Osteoblast (primary cell): Measurements from ENCODE around the gene MLH1. TPM values are rescaled to one million over a fixed set of nuclear protein-coding genes. Genes with fewer than 3 reads are reported as not detected.

ENCODE experiments used
- DNase-seq: peaks from one replicate; pipeline ENCODE4 v3.0.0; 2011; ENCODE audit warnings: low spot score, mixed read lengths; ENCODE audit not compliant: insufficient read length; ENCODE audit errors: missing footprints
- H2AFZ ChIP-seq: 2 replicates; pipeline ENCODE4 v1.6.0; 2011; ENCODE audit warnings: mild to moderate bottlenecking, low read length
- H3K27ac ChIP-seq: 2 replicates; pipeline ENCODE4 v1.5.1; 2011; ENCODE audit warnings: mild to moderate bottlenecking, low read depth, low read length, moderate library complexity
- H3K27me3 ChIP-seq: 2 replicates; pipeline ENCODE4 v1.6.0; 2012; ENCODE audit warnings: mild to moderate bottlenecking, control low read depth, inconsistent platforms, low read length, moderate library complexity; ENCODE audit not compliant: insufficient read depth
- H3K36me3 ChIP-seq: 2 replicates; pipeline ENCODE4 v1.5.1; 2011; ENCODE audit warnings: mild to moderate bottlenecking, low read length, control low read depth, moderate library complexity; ENCODE audit not compliant: insufficient read depth
- H3K4me1 ChIP-seq: 2 replicates; pipeline ENCODE4 v1.5.1; 2011; ENCODE audit warnings: mild to moderate bottlenecking, low read length, control low read depth, moderate library complexity; ENCODE audit not compliant: insufficient read depth
- H3K4me2 ChIP-seq: 2 replicates; pipeline ENCODE4 v1.6.0; 2011; ENCODE audit warnings: mild to moderate bottlenecking, low read length; ENCODE audit not compliant: insufficient read depth
- H3K4me3 ChIP-seq: fragments of 200-600 bp; sonication (generic); 3 replicates; pipeline ENCODE4 v1.5.1; 2012; ENCODE audit warnings: mild to moderate bottlenecking, low read length, inconsistent platforms; ENCODE audit not compliant: insufficient read depth
- H3K79me2 ChIP-seq: 2 replicates; pipeline ENCODE4 v1.6.0; 2012; ENCODE audit warnings: mild to moderate bottlenecking, low read length, control low read depth, inconsistent platforms; ENCODE audit not compliant: insufficient read depth
- H3K9me3 ChIP-seq: 2 replicates; pipeline ENCODE4 v1.5.1; 2011; ENCODE audit warnings: low read depth, low read length, control low read depth
- H4K20me1 ChIP-seq: 2 replicates; pipeline ENCODE4 v1.6.0; 2012; ENCODE audit warnings: mild to moderate bottlenecking, low read length, control low read depth; ENCODE audit not compliant: insufficient read depth
- total RNA-seq: library from RNA; depleted of rRNA; stranded (reverse); fragments of >200 nt; gene quantifications from 2 replicates; pipeline ENCODE4 v1.2.3, GENCODE V29; 2012
- TF ChIP-seq, protein P1 (sequence below): IDR thresholded peaks from 2 replicates; pipeline ENCODE4 v1.5.1; 2011; ENCODE audit warnings: mild to moderate bottlenecking, low read depth, low read length, moderate library complexity; ENCODE audit errors: extremely low read depth

Gene MLH1
- total RNA-seq, 1 donor: 53.6 TPM

DNA sequence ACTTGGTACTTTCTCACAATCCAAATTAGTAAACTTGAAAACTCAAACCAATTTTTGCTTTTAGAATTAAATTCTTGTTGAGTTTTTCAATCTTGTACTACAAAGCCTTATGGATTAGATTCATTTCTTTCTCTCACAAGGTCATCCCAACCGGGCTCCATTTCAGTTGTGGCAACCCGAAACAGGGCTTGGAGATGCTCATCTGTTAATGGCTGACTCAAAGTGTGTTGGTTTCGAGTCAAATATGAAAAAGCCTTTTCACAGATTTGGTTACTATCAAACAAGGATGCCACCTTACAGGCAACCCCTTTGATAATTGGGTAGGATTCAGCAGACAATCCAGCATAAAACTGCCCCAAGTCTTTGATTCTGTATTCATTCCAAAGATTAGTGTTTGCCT lies 2.2 kb upstream of the MLH1 start:
- H3K4me2 ChIP-seq: peak overlapping the region; percentile 97
- no peaks in the 10 kb centered on the region for H3K9me3 ChIP-seq
- H3K27me3 ChIP-seq: no peaks in the 10 kb centered on the region
- no peak overlapping the region for H3K27ac ChIP-seq
- TF ChIP-seq, protein P1, sequence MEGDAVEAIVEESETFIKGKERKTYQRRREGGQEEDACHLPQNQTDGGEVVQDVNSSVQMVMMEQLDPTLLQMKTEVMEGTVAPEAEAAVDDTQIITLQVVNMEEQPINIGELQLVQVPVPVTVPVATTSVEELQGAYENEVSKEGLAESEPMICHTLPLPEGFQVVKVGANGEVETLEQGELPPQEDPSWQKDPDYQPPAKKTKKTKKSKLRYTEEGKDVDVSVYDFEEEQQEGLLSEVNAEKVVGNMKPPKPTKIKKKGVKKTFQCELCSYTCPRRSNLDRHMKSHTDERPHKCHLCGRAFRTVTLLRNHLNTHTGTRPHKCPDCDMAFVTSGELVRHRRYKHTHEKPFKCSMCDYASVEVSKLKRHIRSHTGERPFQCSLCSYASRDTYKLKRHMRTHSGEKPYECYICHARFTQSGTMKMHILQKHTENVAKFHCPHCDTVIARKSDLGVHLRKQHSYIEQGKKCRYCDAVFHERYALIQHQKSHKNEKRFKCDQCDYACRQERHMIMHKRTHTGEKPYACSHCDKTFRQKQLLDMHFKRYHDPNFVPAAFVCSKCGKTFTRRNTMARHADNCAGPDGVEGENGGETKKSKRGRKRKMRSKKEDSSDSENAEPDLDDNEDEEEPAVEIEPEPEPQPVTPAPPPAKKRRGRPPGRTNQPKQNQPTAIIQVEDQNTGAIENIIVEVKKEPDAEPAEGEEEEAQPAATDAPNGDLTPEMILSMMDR: no peak
- peaks cover 55% of the 10 kb centered on the region for H3K79me2 ChIP-seq
- H3K4me3 ChIP-seq: peak overlapping the region; percentile 85
- no peak overlapping the region for H2AFZ ChIP-seq
- peaks cover 38% of the 10 kb centered on the region for H3K4me1 ChIP-seq
- peaks cover 28% of the 10 kb centered on the region for H3K36me3 ChIP-seq
- H4K20me1 ChIP-seq: peaks cover 30% of the 10 kb centered on the region
- no peak for DNase-seq

DNA sequence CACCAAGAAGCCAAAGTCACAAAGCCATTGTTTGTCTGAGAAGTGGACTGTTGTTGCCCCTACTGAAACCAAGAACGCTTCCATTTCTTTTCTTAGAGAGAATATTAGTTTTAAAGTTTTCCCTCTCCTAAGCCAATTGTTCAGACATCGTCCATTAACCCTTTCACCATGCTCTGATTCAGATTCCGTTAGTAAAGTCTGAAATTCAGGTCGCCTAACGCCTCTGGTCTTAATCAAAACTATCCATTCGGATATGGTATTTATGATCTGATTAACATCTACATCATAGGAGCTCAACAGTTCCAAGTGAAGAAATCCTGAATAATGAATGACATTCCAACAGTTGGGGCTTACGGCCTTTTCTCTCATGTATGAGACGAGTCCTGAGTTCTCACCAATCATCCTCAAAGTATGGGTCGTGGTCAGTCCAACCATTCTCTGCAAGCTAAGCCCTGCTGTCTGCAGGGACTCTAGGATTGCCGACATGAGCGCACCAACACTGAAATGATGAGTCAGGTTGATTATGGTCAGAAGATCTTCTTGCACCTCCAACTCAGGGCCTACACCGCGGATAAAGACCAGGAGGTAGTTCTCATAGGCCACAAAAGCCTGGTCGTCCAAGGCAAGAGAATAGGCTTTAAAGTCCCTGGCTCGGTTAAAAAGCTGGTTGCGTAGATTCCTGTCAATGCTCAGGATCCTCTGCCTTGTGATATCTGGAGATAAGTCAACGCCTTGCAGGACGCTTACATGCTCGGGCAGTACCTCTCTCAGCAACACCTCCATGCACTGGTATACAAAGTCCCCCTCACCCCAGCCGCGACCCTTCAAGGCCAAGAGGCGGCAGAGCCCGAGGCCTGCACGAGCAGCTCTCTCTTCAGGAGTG lies 1.2 kb upstream of the MLH1 start:
- TF ChIP-seq, protein P1: no peak
- H3K36me3 ChIP-seq: peaks cover 32% of the 10 kb centered on the region
- H4K20me1 ChIP-seq: peaks cover 30% of the 10 kb centered on the region
- H3K4me3 ChIP-seq: peak overlapping the region; percentile 85
- H3K9me3 ChIP-seq: no peaks in the 10 kb centered on the region
- no peaks in the 10 kb centered on the region for H3K27me3 ChIP-seq
- H3K4me1 ChIP-seq: peaks cover 38% of the 10 kb centered on the region
- peak overlapping the region; percentile 96 for H3K27ac ChIP-seq
- peak overlapping the region; percentile 97 for H3K4me2 ChIP-seq
- H3K79me2 ChIP-seq: peaks cover 61% of the 10 kb centered on the region
- no peak for DNase-seq
- H2AFZ ChIP-seq: peak overlapping the region; percentile 93

DNA sequence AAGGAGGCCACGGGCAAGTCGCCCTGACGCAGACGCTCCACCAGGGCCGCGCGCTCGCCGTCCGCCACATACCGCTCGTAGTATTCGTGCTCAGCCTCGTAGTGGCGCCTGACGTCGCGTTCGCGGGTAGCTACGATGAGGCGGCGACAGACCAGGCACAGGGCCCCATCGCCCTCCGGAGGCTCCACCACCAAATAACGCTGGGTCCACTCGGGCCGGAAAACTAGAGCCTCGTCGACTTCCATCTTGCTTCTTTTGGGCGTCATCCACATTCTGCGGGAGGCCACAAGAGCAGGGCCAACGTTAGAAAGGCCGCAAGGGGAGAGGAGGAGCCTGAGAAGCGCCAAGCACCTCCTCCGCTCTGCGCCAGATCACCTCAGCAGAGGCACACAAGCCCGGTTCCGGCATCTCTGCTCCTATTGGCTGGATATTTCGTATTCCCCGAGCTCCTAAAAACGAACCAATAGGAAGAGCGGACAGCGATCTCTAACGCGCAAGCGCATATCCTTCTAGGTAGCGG lies 452 bp upstream of the MLH1 start, which contains the start of gene EPM2AIP1:
Gene EPM2AIP1, minus strand, starts transcription at position 326 of the 520 bp plus-strand sequence. Its CDS starts 54 bp downstream, at position 272.
- peak within 1 kb of the TSS; percentile 93 for H2AFZ ChIP-seq

More for the DNA sequence above, 452 bp upstream of the MLH1 start, which contains the start of gene EPM2AIP1:
- Histone ChIP-seq H3K27ac (peak within 1 kb of the TSS; percentile 96), H3K4me2 (peak within 1 kb of the TSS; percentile 97), H3K79me2 (peaks cover 65% of the 10 kb centered on the region), H4K20me1 (peaks cover 27% of the 10 kb centered on the region), H3K27me3 (no peaks in the 10 kb centered on the region), H3K36me3 (peaks cover 32% of the 10 kb centered on the region), H3K9me3 (no peaks in the 10 kb centered on the region), H3K4me1 (peaks cover 38% of the 10 kb centered on the region), H3K4me3 (peak within 1 kb of the TSS; percentile 85)
- TF ChIP-seq, protein P1: no peak
- peak; percentile 96 for DNase-seq
